GM12878 (cell line): ENCODE results near the gene FAM53B. TPM values are rescaled to one million over a fixed set of nuclear protein-coding genes. Genes with fewer than 3 reads are reported as not detected.

Experiments
- ATAC-seq: fragments of 200-7000 bp; cut with Tn5 transposase; 3 replicates; pipeline ENCODE4 v1.9.1; 2020; ENCODE audit warnings: mild to moderate bottlenecking, moderate library complexity
- BruUV-seq: library from RNA; stranded (reverse); fragments of 400-500 nt; replicated peaks from 2 replicates; lab custom pipeline; 2021; lab: Mats Ljungman, UMichigan
- CTCF ChIA-PET: fragments of 300-600 bp; sonication (Branson Sonifier 250); formaldehyde crosslinking; extraction: SDS; loops from one replicate; lab custom pipeline; 2021; ENCODE audit warnings: inconsistent platforms; lab: Yijun Ruan, JAX
- POLR2A ChIA-PET: fragments of 350-600 bp; formaldehyde crosslinking; extraction: SDS; loops from one replicate; lab custom pipeline; 2021; ENCODE audit warnings: inconsistent platforms; lab: Charles Lee
- RAD21 ChIA-PET: fragments of 300-600 bp; sonication (Branson Sonifier 250); formaldehyde crosslinking; loops from one replicate; lab custom pipeline; 2023; ENCODE audit warnings: antibody characterized with exemption; ENCODE audit not compliant: unreplicated experiment; lab: Charles Lee
- SMC1A ChIA-PET: fragments of 300-600 bp; sonication (Branson Sonifier 250); formaldehyde crosslinking; loops from one replicate; lab custom pipeline; 2023; ENCODE audit not compliant: unreplicated experiment, uncharacterized antibody; lab: Charles Lee
- DNase-seq: peaks from one replicate; pipeline ENCODE4 v3.0.0-alpha.2; 2011; ENCODE audit warnings: low read depth, low spot score
- FAIRE-seq: peaks from 3 replicates; lab custom pipeline; 2011; peaks lifted over from hg19 to GRCh38; lab: Jason Lieb, UNC
- H2AFZ ChIP-seq: 2 replicates; pipeline ENCODE4 v1.6.0; 2011; ENCODE audit warnings: low read depth, low read length, control low read depth; ENCODE audit not compliant: control insufficient read depth
- H3K27ac ChIP-seq: 2 replicates; pipeline ENCODE4 v1.5.1; 2011; ENCODE audit warnings: control low read depth; ENCODE audit not compliant: control insufficient read depth, insufficient read depth
- H3K27me3 ChIP-seq, 2 experiments: replicated peaks in 1 of 2; 2 replicates each; pipeline versions ENCODE4 v1.6.0 to v1.6.1; 2011; ENCODE audit warnings: low read length in 1 of 2; ENCODE audit not compliant: control insufficient read depth in 2 of 2, insufficient read depth in 2 of 2
- H3K36me3 ChIP-seq, 2 experiments: 2 replicates each; pipeline ENCODE4 v1.5.1; 2011; ENCODE audit warnings: low read length in 1 of 2; ENCODE audit not compliant: control insufficient read depth in 2 of 2, insufficient read depth in 2 of 2
- H3K4me1 ChIP-seq: 2 replicates; pipeline ENCODE4 v1.6.1; 2011; ENCODE audit warnings: mild to moderate bottlenecking, low read length, moderate library complexity, mixed read lengths; ENCODE audit not compliant: control insufficient read depth, insufficient read depth
- H3K4me2 ChIP-seq: 2 replicates; pipeline ENCODE4 v1.6.0; 2011; ENCODE audit warnings: control low read depth; ENCODE audit not compliant: control insufficient read depth, insufficient read depth
- H3K4me3 ChIP-seq: fragments of 200-600 bp; sonication (generic); 2 replicates; pipeline ENCODE4 v1.5.1; 2016
- H3K79me2 ChIP-seq: 2 replicates; pipeline ENCODE4 v1.6.0; 2011; ENCODE audit warnings: low read length; ENCODE audit not compliant: control insufficient read depth, insufficient read depth
- H3K9ac ChIP-seq: 2 replicates; pipeline ENCODE4 v1.8.0; 2011; ENCODE audit warnings: low read length, control low read depth, mixed read lengths; ENCODE audit not compliant: control insufficient read depth, insufficient read depth
- H3K9me3 ChIP-seq: replicated peaks from 3 replicates; pipeline ENCODE4 v1.5.1; 2011; ENCODE audit warnings: mild to moderate bottlenecking, low read length; ENCODE audit not compliant: control insufficient read depth, insufficient read depth
- H4K20me1 ChIP-seq: 2 replicates; pipeline ENCODE4 v1.6.0; 2011; ENCODE audit not compliant: control insufficient read depth, insufficient read depth
- ATF3 ChIP-seq: IDR thresholded peaks from 2 replicates; pipeline ENCODE4 v1.6.1; 2011; ENCODE audit warnings: low read depth, mild to moderate bottlenecking, low read length, moderate library complexity, borderline replicate concordance; ENCODE audit errors: extremely low read depth
- CBX5 ChIP-seq: sonication (generic); IDR thresholded peaks from 2 replicates; pipeline ENCODE4 v1.6.1; 2016; ENCODE audit warnings: low read depth, moderate library complexity, mild to moderate bottlenecking, inconsistent platforms
- IKZF2 ChIP-seq, 2 experiments: fragments of 450-650 bp; IDR thresholded peaks; 2 replicates each; pipeline ENCODE4 v1.6.1; 2017; ENCODE audit warnings: mild to moderate bottlenecking in 2 of 2, moderate library complexity in 2 of 2
- RUNX3 ChIP-seq: IDR thresholded peaks from 2 replicates; pipeline ENCODE4 v1.6.1; 2012; ENCODE audit warnings: low read length, inconsistent platforms
- ZNF687 ChIP-seq: fragments of 450-650 bp; IDR thresholded peaks from 2 replicates; pipeline ENCODE4 v1.6.1; 2017; ENCODE audit warnings: mild to moderate bottlenecking, moderate library complexity
- WGBS: methylation state at CpG from one replicate; pipeline ENCODE4 v1.1.6; 2016; ENCODE audit warnings: low lambda C conversion rate; ENCODE audit not compliant: insufficient replicate concordance, insufficient coverage; ENCODE audit errors: missing lambda C conversion rate; 5-methylcytosine and 5-hydroxymethylcytosine counted together
- in situ Hi-C: fragments of 300-500 bp; cut with MboI; formaldehyde crosslinking; loops from 9 replicates; pipeline ENCODE4 v1.14.3; 2018; ENCODE audit warnings: mixed read lengths
- intact Hi-C: fragments of 100-400 bp; cut with micrococcal nuclease; formaldehyde crosslinking; loops from one replicate; pipeline ENCODE4 v1.14.2; 2022; ENCODE audit not compliant: unreplicated experiment
- polyA plus RNA-seq, 11 experiments: library from polyadenylated mRNA; depleted of rRNA in 4 of 11; unstranded in 6 of 11; stranded (reverse) in 5 of 11; fragments of >200 nt; fragmentation: Nextera tagmentation in 4 of 11; fragmentation: Illumina TruSeq in 1 of 11; extraction: Ambion mirVana in 4 of 11; extraction: Trizol in 1 of 11; gene quantifications; 1 replicate in 1 of 11; 2 replicates in 10 of 11; pipeline versions ENCODE4 v1.2.1 to v1.2.3, GENCODE V29; 2011 to 2016; ENCODE audit warnings: inconsistent platforms in 2 of 11, missing spikeins in 2 of 11, low read depth in 1 of 11
- total RNA-seq, 4 experiments: library from RNA; depleted of rRNA in 3 of 4; stranded (reverse); fragments of >200 nt in 3 of 4; fragmentation: Illumina TruSeq in 1 of 4; extraction: Trizol in 1 of 4; gene quantifications; 2 replicates each; pipeline versions ENCODE4 v1.2.1 to v1.2.3, GENCODE V29; 2013 to 2021

The FAM53B gene
- total and polyA plus RNA-seq, 10 of the 15 experiments (the other 5 are each of a cell fraction or from before 2014, with no cell fraction given), result 0.05 to 26.3 (median 8.1) TPM

- H3K4me3 ChIP-seq, result peak overlapping the region; percentile 84
- CTCF ChIA-PET, result interaction anchor here (1.2 to 4.9 kb wide), 16 partner anchors 9 to 209 kb away, joined by 3 to 319 read pairs (median 27); partner anchors contain the start of gene EEF1AKMT2
Observed at GRCh38 chr10:124739986-124740368, 4.2 kb downstream of the FAM53B start.

More at GRCh38 chr10:124739986-124740368, 4.2 kb downstream of the FAM53B start:
- FAIRE-seq, result no peak
- no peaks in the 10 kb centered on the region; a peak in 1 of 4 replicates for H3K36me3 ChIP-seq
- in situ Hi-C loops (loop anchor here (5.0 kb wide), 1 partner anchor 203 kb away; no protein-coding TSS in a partner anchor), intact Hi-C loops (loop anchor here (2.0 to 10.0 kb wide), 8 partner anchors 43 to 745 kb away; no protein-coding TSS in a partner anchor)
- WGBS, result 39% methylated on average over 7 of the region's 7 CpGs
- no TSS peak for BruUV-seq
- no peak overlapping the region for H3K27ac ChIP-seq
- H3K9ac ChIP-seq, result no peak overlapping the region; the same call in 1 of the 2 replicates
- ChIA-PET RAD21 (interaction anchor here (1.3 to 8.2 kb wide), 17 partner anchors 10 to 210 kb away, joined by 3 to 360 read pairs (median 23); partner anchors contain the start of gene EEF1AKMT2), POLR2A (interaction anchor here (0.6 to 4.9 kb wide), 6 partner anchors 8 to 125 kb away, joined by 3 to 134 read pairs (median 8); no protein-coding TSS in a partner anchor), SMC1A (interaction anchor here (1.5 to 8.0 kb wide), 9 partner anchors 9 to 202 kb away, joined by 3 to 351 read pairs (median 56); no protein-coding TSS in a partner anchor)
- peaks cover 48% of the 10 kb centered on the region for H3K79me2 ChIP-seq
- ATAC-seq, result no peak
- no peak for TF ChIP-seq CBX5
- no peak for TF ChIP-seq ATF3
- peak; percentile 34; the same call in 1 of the 2 replicates for TF ChIP-seq RUNX3
- TF ChIP-seq IKZF2 (IDR thresholded peaks at IDR 0.05), result 0 out of 4 replicates have a peak, but pooled peaks of 1 of the 2 experiments have one; percentile 6
- 0 out of 2 replicates have a peak, but pooled peaks have one; percentile 11 for TF ChIP-seq ZNF687
- no peaks in the 10 kb centered on the region for H3K27me3 ChIP-seq
- H3K4me1 ChIP-seq, result peaks cover 51% of the 10 kb centered on the region
- no peaks in the 10 kb centered on the region; the same call in 1 of the 2 replicates for H4K20me1 ChIP-seq
- H2AFZ ChIP-seq, result no peak overlapping the region
- H3K9me3 ChIP-seq, result no peaks in the 10 kb centered on the region
- DNase-seq, result no peak
- peak overlapping the region; percentile 48 for H3K4me2 ChIP-seq
